ENCODE data around the gene HERC6. TPM values are rescaled to one million over a fixed set of nuclear protein-coding genes. Genes with fewer than 3 reads are reported as not detected.

HERC6 gene
- total RNA-seq, 1 experiment from 2014 or later, result 7.6 TPM

DNA sequence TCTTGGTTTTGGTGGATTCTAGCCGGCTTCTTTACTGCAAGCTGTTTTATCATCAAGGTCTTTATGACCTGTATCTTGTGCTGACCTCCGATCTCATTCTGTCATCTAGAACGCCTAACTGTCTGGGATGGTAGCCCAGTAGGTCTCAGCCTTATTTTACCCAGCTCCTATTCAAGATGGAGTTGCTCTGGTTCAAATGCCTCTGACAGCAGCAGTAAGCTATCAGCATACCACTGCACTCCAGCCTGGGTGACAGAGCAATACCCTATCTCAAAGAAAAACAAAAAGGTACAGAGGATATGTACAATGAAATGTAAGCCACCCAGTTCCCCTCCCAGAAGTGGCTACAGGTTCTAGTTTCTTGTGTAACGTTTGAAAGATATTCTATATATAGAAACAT lies 36.1 kb downstream of the HERC6 start:
- Histone ChIP-seq H3K27me3 (replicated peaks; ENCODE audit: control insufficient read depth, insufficient read depth, low read length) (no peaks in the 10 kb centered on the region), H3K9me3 (no peaks in the 10 kb centered on the region), H3K4me3 (ENCODE audit: low read depth, low read length) (no peak overlapping the region), H3K36me3 (ENCODE audit: control insufficient read depth, insufficient read depth, low read length) (no peaks in the 10 kb centered on the region), H3K4me1 (peaks cover 15% of the 10 kb centered on the region)
- no TSS peak for BruUV-seq (replicated peaks)
- H3K9me3 Mint-ChIP-seq (ENCODE audit: unreplicated experiment), result no peaks in the 10 kb centered on the region
- no peaks in the 10 kb centered on the region for H3K27me3 Mint-ChIP-seq (ENCODE audit: insufficient read depth, unreplicated experiment)
- no peak overlapping the region for H3K27ac Mint-ChIP-seq (ENCODE audit: unreplicated experiment)
- TF ChIP-seq, protein P1, sequence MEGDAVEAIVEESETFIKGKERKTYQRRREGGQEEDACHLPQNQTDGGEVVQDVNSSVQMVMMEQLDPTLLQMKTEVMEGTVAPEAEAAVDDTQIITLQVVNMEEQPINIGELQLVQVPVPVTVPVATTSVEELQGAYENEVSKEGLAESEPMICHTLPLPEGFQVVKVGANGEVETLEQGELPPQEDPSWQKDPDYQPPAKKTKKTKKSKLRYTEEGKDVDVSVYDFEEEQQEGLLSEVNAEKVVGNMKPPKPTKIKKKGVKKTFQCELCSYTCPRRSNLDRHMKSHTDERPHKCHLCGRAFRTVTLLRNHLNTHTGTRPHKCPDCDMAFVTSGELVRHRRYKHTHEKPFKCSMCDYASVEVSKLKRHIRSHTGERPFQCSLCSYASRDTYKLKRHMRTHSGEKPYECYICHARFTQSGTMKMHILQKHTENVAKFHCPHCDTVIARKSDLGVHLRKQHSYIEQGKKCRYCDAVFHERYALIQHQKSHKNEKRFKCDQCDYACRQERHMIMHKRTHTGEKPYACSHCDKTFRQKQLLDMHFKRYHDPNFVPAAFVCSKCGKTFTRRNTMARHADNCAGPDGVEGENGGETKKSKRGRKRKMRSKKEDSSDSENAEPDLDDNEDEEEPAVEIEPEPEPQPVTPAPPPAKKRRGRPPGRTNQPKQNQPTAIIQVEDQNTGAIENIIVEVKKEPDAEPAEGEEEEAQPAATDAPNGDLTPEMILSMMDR (IDR thresholded peaks at IDR 0.05; ENCODE audit: insufficient read depth in 1 of 2, low read depth in 1 of 2, low read length in 1 of 2, severe bottlenecking in 1 of 2, unreplicated experiment in 1 of 2), result no peak
- CTCF ChIA-PET, result no interaction called here
- H3K4me1 Mint-ChIP-seq (ENCODE audit: low read depth, unreplicated experiment), result peaks cover 9% of the 10 kb centered on the region
- no peaks in the 10 kb centered on the region for H3K36me3 Mint-ChIP-seq (ENCODE audit: insufficient read depth, unreplicated experiment)
- POLR2A ChIA-PET, result no interaction called here
- DNase-seq, result no peak
- H3K4me3 Mint-ChIP-seq (ENCODE audit: unreplicated experiment), result no peak overlapping the region
- intact Hi-C loops (cut with micrococcal nuclease; ENCODE audit: unreplicated experiment), result no loop called here

DNA sequence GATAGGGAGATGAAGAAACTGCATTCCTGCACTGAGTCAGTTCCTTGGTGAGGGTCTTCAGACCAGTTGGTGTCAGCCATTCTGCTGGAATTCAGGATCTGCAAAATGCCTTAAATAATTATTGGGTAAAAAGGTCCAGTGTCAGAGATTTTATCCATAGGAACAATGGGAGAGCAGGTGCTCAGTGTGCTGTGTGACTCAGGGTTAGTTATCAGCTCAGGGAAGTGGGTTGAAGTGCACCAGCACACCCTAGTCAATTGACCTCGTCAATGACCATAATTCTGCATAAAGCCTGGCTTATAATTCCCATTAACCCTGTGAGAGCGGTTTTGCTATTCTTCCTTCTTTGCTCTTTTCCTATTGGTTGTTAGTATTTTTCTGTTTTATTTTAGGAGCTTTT lies 37.3 kb downstream of the HERC6 start:
- no TSS peak for BruUV-seq (replicated peaks)
- no peak overlapping the region for H3K4me3 ChIP-seq (ENCODE audit: low read depth, low read length)
- CTCF ChIA-PET, result no interaction called here

DNA sequence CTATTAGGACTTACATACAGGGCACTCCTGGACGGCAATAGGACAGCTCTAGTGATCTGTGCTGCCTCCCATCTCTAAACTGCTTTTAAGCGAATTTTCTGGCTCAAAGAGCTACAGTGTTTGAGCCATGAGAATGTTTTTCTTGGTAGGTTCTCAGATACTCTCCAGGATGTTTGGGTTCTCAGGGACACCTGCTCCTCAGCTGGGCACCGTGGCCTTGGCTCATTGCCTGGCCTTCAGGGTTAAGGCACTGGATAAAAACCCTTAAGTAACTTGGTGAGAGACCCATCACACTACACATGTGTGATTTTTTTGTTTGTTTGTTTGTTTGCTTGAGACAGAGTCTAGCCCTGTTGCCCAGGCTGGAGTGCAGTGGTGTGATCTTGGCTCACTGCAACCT lies 39.8 kb downstream of the HERC6 start:
- no peaks in the 10 kb centered on the region for H3K27me3 Mint-ChIP-seq (ENCODE audit: insufficient read depth, unreplicated experiment)
- intact Hi-C loops (cut with micrococcal nuclease; ENCODE audit: unreplicated experiment), result no loop called here
- CTCF ChIA-PET, result no interaction called here

More for the DNA sequence above, 37.3 kb downstream of the HERC6 start:
- Mint-ChIP-seq H3K4me1 (ENCODE audit: low read depth, unreplicated experiment) (peaks cover 13% of the 10 kb centered on the region), H3K27ac (ENCODE audit: unreplicated experiment) (no peak overlapping the region), H3K27me3 (ENCODE audit: insufficient read depth, unreplicated experiment) (no peaks in the 10 kb centered on the region), H3K4me3 (ENCODE audit: unreplicated experiment) (no peak overlapping the region), H3K36me3 (ENCODE audit: insufficient read depth, unreplicated experiment) (no peaks in the 10 kb centered on the region), H3K9me3 (ENCODE audit: unreplicated experiment) (no peaks in the 10 kb centered on the region)
- POLR2A ChIA-PET, result no interaction called here
- H3K4me1 ChIP-seq, result peaks cover 20% of the 10 kb centered on the region
- H3K9me3 ChIP-seq, result no peaks in the 10 kb centered on the region
- intact Hi-C loops (cut with micrococcal nuclease; ENCODE audit: unreplicated experiment), result no loop called here
- DNase-seq, result no peak
- H3K36me3 ChIP-seq (ENCODE audit: control insufficient read depth, insufficient read depth, low read length), result no peaks in the 10 kb centered on the region
- H3K27me3 ChIP-seq (replicated peaks; ENCODE audit: control insufficient read depth, insufficient read depth, low read length), result no peaks in the 10 kb centered on the region
- TF ChIP-seq, protein P1 (IDR thresholded peaks at IDR 0.05; ENCODE audit: insufficient read depth in 1 of 2, low read depth in 1 of 2, low read length in 1 of 2, severe bottlenecking in 1 of 2, unreplicated experiment in 1 of 2), result no peak

More for the DNA sequence above, 39.8 kb downstream of the HERC6 start:
- Mint-ChIP-seq H3K9me3 (ENCODE audit: unreplicated experiment) (no peaks in the 10 kb centered on the region), H3K4me3 (ENCODE audit: unreplicated experiment) (no peak overlapping the region), H3K27ac (ENCODE audit: unreplicated experiment) (no peak overlapping the region), H3K4me1 (ENCODE audit: low read depth, unreplicated experiment) (peaks cover 13% of the 10 kb centered on the region), H3K36me3 (ENCODE audit: insufficient read depth, unreplicated experiment) (no peaks in the 10 kb centered on the region)
- peaks cover 17% of the 10 kb centered on the region for H3K4me1 ChIP-seq
- no TSS peak for BruUV-seq (replicated peaks)
- TF ChIP-seq, protein P1 (IDR thresholded peaks at IDR 0.05; ENCODE audit: insufficient read depth in 1 of 2, low read depth in 1 of 2, low read length in 1 of 2, severe bottlenecking in 1 of 2, unreplicated experiment in 1 of 2), result no peak
- DNase-seq, result no peak
- H3K4me3 ChIP-seq (ENCODE audit: low read depth, low read length), result no peak overlapping the region
- H3K36me3 ChIP-seq (ENCODE audit: control insufficient read depth, insufficient read depth, low read length), result no peaks in the 10 kb centered on the region
- H3K27me3 ChIP-seq (replicated peaks; ENCODE audit: control insufficient read depth, insufficient read depth, low read length), result no peaks in the 10 kb centered on the region
- H3K9me3 ChIP-seq, result no peaks in the 10 kb centered on the region
- POLR2A ChIA-PET, result no interaction called here
